Measurements from ENCODE around the gene TMEM165.
"Not testable (repeated sequence)": the region's sequence is repeated elsewhere in the genome, so short reads cannot be mapped to it uniquely, and the experiment has no call there.

The TMEM165 gene

DNA sequence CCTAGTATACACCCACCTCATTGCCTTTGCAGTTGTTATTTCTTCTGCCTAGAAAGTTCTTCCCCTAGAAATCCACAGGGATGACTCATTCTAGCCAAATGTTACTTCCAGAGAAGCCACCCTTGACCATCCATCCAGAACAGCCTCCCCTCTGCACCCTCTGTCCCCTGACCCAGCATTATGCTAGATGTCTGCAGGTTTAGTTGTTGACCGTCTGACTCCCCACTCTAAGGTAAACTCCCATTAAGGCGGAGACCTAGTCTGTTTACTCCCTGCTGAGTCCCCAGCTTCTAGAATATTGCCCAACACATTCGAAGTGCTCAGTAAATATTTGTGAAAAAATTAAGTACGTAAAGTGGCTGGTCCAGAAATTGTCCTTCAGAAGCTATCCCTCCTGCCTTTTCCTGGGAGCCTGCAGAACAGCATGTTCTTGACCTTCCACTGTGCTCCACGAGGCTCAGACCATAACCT lies 38.7 kb upstream of the TMEM165 start:
- Histone ChIP-seq H3K27me3 (ENCODE audit: control insufficient read depth, insufficient read depth, low read length) (no peaks in the 10 kb centered on the region), H3K9me3 (ENCODE audit: control insufficient read depth, low read length) (no peaks in the 10 kb centered on the region), H3K4me3 (ENCODE audit: low read length) (no peak overlapping the region), H3K9ac (ENCODE audit: low read length) (no peak overlapping the region), H3K36me3 (ENCODE audit: control insufficient read depth, insufficient read depth, low read length) (no peaks in the 10 kb centered on the region), H3K4me1 (ENCODE audit: control insufficient read depth, insufficient read depth, low read length) (peaks cover 23% of the 10 kb centered on the region)

DNA sequence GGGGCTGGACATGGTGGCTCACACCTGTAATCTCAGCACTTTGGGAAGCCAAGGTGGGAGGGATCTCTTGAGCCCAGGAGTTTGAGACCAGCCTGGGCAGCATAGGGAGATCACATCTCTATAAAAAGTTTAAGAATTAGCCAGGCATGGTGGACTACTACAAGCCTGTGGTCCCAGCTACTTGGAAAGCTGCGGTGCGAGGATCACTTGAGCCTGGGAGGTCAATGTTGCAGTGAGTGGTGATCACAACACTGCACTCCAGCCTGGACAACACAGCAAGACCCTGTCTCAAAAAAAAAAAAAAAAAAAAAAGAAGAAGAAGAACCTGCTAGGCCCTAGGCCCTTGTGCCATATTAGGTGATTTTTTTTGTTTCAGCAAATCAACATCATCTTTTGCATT lies 37.5 kb upstream of the TMEM165 start:
- no peaks in the 10 kb centered on the region for H3K9me3 ChIP-seq (ENCODE audit: control insufficient read depth, low read length)
- H3K4me3 ChIP-seq (ENCODE audit: low read length), result no peak overlapping the region
- H3K4me1 ChIP-seq (ENCODE audit: control insufficient read depth, insufficient read depth, low read length), result peaks cover 23% of the 10 kb centered on the region
- no peak overlapping the region for H3K9ac ChIP-seq (ENCODE audit: low read length)
- H3K27me3 ChIP-seq (ENCODE audit: control insufficient read depth, insufficient read depth, low read length), result no peaks in the 10 kb centered on the region
- no peaks in the 10 kb centered on the region for H3K36me3 ChIP-seq (ENCODE audit: control insufficient read depth, insufficient read depth, low read length)

DNA sequence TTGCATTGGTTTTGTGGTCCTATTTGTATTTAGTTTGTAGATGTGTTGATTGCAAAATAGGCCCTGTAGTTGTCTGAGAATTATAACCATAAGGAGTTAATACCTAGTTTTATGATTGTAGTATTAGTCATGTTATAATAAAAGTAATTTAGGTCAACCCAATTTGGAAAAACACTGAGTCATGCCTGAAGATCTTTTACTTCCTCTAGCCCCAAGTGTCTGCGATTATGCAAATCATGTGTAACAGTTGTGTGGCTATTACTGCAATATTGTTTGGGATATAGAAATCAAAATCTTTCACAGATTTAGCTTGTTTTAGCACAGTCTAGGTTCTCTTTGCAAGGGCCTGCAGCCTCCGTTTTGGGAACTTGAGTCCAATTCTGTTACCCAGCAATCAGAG lies 37.1 kb upstream of the TMEM165 start:
- Histone ChIP-seq H3K9ac (ENCODE audit: low read length) (no peak overlapping the region), H3K4me1 (ENCODE audit: control insufficient read depth, insufficient read depth, low read length) (peaks cover 23% of the 10 kb centered on the region), H3K9me3 (ENCODE audit: control insufficient read depth, low read length) (no peaks in the 10 kb centered on the region), H3K36me3 (ENCODE audit: control insufficient read depth, insufficient read depth, low read length) (no peaks in the 10 kb centered on the region), H3K27me3 (ENCODE audit: control insufficient read depth, insufficient read depth, low read length) (no peaks in the 10 kb centered on the region), H3K4me3 (ENCODE audit: low read length) (no peak overlapping the region)

DNA sequence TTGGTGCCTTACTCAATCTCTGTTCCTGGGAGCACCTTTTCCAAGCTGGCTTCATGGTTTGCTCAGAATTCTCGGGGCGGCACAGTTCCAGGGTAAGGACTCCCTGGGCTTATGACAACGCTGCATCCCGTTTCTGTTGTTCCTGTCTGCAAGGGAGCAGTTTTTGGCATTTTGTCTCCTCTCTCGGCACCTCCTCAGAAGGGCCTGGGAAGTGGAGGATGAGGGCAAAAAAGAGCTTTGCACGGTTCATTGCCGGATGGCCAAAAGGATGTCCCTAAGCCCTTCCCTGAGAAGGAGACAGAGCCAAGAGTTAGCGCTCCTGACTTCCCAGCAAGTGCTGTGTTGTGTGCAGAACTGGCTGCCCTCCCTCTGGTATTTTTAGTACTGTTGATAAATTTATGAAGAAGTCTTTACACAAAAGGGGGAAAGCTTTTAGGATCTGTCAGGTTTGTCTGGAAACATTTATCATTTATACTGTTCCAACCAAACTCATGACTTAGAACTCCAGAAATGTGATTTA lies 36.3 kb upstream of the TMEM165 start:
- H3K36me3 ChIP-seq (ENCODE audit: control insufficient read depth, insufficient read depth, low read length), result no peaks in the 10 kb centered on the region
- H3K9me3 ChIP-seq (ENCODE audit: control insufficient read depth, low read length), result no peaks in the 10 kb centered on the region
- no peak overlapping the region for H3K9ac ChIP-seq (ENCODE audit: low read length)
- peaks cover 23% of the 10 kb centered on the region for H3K4me1 ChIP-seq (ENCODE audit: control insufficient read depth, insufficient read depth, low read length)
- no peaks in the 10 kb centered on the region for H3K27me3 ChIP-seq (ENCODE audit: control insufficient read depth, insufficient read depth, low read length)
- H3K4me3 ChIP-seq (ENCODE audit: low read length), result no peak overlapping the region

DNA sequence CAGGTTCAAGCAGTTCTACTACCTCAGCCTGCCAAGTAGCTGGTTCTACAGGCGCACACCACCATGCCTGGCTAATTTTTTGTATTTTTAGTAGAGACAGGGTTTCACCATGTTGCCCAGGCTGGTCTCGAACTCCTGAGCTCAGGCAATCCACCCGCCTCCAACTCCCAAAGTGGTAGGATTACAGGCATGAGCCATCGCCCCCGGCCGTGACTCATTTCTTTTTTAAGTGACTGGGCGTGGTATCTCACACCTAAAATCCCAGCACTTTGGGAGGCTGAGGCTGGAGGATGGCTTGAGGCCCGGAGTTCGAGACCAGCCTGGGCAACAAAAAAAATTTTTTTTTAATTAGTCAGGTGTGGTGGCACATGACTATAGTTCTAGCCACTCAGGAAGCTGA lies 32.8 kb upstream of the TMEM165 start:
- not testable (repeated sequence) for H3K4me3 ChIP-seq (ENCODE audit: low read length); H3K9ac ChIP-seq (ENCODE audit: low read length); H3K9me3 ChIP-seq (ENCODE audit: control insufficient read depth, low read length); H3K36me3 ChIP-seq (ENCODE audit: control insufficient read depth, insufficient read depth, low read length); H3K27me3 ChIP-seq (ENCODE audit: control insufficient read depth, insufficient read depth, low read length)
- peaks cover 11% of the 10 kb centered on the region for H3K4me1 ChIP-seq (ENCODE audit: control insufficient read depth, insufficient read depth, low read length)

DNA sequence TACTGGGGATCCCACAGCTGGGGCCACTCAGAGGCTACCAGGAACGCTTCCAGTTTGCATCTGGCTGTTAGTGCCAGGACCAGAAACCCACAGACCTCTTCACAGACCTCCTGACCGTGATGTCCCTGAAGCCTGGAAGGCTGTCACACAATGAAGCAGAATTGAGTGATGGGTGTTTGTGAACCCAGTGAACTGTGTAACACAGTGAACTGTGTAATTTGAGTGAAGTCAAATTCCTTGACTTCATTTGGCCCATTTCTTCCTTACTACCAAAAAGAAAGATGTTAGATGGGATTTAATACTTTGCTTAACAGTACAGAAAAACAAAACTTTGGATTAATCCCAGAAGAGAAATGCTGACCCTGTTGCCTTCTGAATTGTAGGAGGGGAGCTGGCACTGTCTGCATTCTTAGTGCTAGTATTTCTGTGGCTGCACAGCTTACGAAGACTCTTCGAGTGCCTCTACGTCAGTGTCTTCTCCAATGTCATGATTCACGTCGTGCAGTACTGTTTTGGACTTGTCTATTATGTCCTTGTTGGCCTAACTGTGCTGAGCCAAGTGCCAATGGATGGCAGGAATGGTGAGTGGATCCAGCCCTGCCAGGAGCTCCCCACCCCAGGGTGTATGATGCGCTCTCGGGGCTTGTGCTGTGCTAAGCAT lies 31.9 kb upstream of the TMEM165 start:
- Histone ChIP-seq H3K36me3 (ENCODE audit: control insufficient read depth, insufficient read depth, low read length) (no peaks in the 10 kb centered on the region), H3K4me1 (ENCODE audit: control insufficient read depth, insufficient read depth, low read length) (peaks cover 2% of the 10 kb centered on the region), H3K9me3 (ENCODE audit: control insufficient read depth, low read length) (no peaks in the 10 kb centered on the region), H3K4me3 (ENCODE audit: low read length) (no peak overlapping the region), H3K27me3 (ENCODE audit: control insufficient read depth, insufficient read depth, low read length) (no peaks in the 10 kb centered on the region), H3K9ac (ENCODE audit: low read length) (no peak overlapping the region)

DNA sequence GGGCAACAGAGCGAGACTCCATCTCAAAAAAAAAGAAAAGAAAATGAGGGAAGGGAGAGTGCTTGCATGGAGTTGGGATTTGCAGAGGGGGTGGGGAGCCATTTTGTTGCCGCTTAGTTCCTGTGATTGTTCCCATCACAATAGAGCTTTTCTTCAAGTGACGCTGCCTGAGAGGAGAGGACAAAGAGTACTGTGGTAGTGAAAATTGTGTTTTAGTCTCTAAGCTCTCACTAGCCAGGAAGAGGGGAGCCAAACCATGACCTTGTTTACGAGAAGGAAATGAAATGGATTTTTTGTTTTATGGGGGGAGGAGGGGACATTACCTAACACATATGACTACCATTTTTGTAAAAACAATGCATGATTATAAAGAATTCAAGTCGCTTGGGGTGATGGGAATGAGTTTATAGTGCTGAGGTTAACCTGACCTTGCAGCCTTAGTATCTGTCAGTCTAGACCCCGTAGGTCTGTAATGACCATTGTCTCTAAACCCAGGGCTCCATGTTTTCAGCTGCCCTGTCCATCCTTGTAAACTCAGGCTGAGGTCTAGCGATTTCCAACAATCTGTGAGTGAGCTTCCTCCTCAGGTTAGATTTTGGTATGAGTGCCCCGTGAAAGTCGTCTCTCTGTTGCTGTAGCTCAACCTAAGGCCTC lies 30.9 kb upstream of the TMEM165 start:
- no peaks in the 10 kb centered on the region for H3K36me3 ChIP-seq (ENCODE audit: control insufficient read depth, insufficient read depth, low read length)
- no peak overlapping the region for H3K9ac ChIP-seq (ENCODE audit: low read length)

DNA sequence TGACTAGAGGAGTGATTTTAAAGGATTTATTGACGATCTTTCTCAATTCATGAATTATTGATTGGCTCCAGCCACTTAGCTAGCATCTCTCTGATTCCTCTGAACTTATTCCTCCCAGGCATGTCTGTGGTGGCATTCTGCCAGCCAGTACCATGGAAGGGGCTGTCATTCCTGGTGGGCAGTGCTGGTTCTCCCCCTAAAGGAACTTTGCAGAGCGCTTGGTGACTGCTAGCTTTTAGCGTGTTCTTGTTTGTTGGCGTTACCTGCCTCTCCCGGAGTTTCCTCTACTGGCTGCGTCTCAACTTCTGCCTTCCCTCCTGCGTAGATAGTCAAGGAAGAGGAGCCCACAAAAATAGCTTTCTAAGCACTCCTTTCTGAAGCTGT lies 30.4 kb upstream of the TMEM165 start:
- Histone ChIP-seq H3K27me3 (ENCODE audit: control insufficient read depth, insufficient read depth, low read length) (no peaks in the 10 kb centered on the region), H3K9ac (ENCODE audit: low read length) (no peak overlapping the region), H3K9me3 (ENCODE audit: control insufficient read depth, low read length) (no peaks in the 10 kb centered on the region), H3K36me3 (ENCODE audit: control insufficient read depth, insufficient read depth, low read length) (no peaks in the 10 kb centered on the region), H3K4me3 (ENCODE audit: low read length) (no peak overlapping the region), H3K4me1 (ENCODE audit: control insufficient read depth, insufficient read depth, low read length) (no peaks in the 10 kb centered on the region)

More for the DNA sequence above, 30.9 kb upstream of the TMEM165 start:
- H3K4me1 ChIP-seq (ENCODE audit: control insufficient read depth, insufficient read depth, low read length), result no peaks in the 10 kb centered on the region
- no peaks in the 10 kb centered on the region for H3K27me3 ChIP-seq (ENCODE audit: control insufficient read depth, insufficient read depth, low read length)
- H3K4me3 ChIP-seq (ENCODE audit: low read length), result no peak overlapping the region
- no peaks in the 10 kb centered on the region for H3K9me3 ChIP-seq (ENCODE audit: control insufficient read depth, low read length)

DNA sequence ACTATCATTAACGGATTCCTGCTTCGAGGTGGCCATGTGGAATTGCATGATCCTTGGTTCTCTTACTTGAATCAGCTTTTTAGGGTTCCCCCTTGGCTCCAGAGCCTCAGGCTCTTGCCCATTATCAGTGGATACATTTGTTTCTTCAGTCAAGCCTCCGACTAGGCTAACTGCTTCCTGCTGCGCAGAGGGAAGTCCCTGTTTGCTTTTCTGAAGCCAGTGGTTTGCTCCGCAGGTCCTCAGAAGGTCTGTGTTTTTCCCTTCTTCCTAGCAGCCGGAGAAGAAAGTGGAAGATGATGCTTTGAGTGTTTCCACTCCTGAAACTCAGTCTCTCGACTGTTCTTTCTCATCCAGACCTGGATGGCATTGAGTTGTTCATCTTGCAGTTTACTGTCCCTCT lies 29.1 kb upstream of the TMEM165 start:
- no peak overlapping the region for H3K9ac ChIP-seq (ENCODE audit: low read length)
- H3K4me3 ChIP-seq (ENCODE audit: low read length), result no peak overlapping the region
- H3K36me3 ChIP-seq (ENCODE audit: control insufficient read depth, insufficient read depth, low read length), result no peaks in the 10 kb centered on the region
- H3K4me1 ChIP-seq (ENCODE audit: control insufficient read depth, insufficient read depth, low read length), result no peaks in the 10 kb centered on the region
- no peaks in the 10 kb centered on the region for H3K27me3 ChIP-seq (ENCODE audit: control insufficient read depth, insufficient read depth, low read length)
- H3K9me3 ChIP-seq (ENCODE audit: control insufficient read depth, low read length), result no peaks in the 10 kb centered on the region

DNA sequence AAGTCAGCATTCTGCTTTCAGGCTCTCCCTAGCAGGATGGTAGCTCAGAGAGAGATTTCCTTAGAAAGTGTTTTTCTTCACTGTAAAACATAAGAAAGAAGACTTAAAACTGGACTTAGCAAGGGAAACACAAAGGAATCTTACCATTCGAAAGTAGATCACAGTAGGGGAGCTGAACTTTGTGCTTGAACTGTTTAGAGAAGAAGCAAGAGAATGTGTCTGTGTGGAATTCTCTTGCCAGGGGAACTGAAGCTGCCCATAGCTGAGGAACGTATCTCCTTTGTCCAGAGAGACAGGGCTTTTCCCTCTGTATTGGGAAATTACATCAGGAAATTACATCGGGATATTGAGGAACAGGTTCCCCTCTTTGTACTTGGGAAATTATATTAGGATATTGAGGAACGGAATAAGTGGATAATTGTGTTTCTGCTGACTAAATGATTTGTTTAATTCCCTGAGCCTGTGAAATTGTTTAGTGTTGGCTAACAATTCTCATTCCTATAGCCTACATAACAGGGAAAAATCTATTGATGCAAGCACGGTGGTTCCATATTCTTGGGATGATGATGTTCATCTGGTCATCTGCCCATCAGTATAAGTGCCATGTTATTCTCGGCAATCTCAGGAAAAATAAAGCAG lies 28.6 kb upstream of the TMEM165 start:
- Histone ChIP-seq H3K27me3 (ENCODE audit: control insufficient read depth, insufficient read depth, low read length) (no peaks in the 10 kb centered on the region), H3K36me3 (ENCODE audit: control insufficient read depth, insufficient read depth, low read length) (no peaks in the 10 kb centered on the region), H3K9me3 (ENCODE audit: control insufficient read depth, low read length) (no peaks in the 10 kb centered on the region), H3K4me1 (ENCODE audit: control insufficient read depth, insufficient read depth, low read length) (no peaks in the 10 kb centered on the region), H3K4me3 (ENCODE audit: low read length) (no peak overlapping the region), H3K9ac (ENCODE audit: low read length) (no peak overlapping the region)

DNA sequence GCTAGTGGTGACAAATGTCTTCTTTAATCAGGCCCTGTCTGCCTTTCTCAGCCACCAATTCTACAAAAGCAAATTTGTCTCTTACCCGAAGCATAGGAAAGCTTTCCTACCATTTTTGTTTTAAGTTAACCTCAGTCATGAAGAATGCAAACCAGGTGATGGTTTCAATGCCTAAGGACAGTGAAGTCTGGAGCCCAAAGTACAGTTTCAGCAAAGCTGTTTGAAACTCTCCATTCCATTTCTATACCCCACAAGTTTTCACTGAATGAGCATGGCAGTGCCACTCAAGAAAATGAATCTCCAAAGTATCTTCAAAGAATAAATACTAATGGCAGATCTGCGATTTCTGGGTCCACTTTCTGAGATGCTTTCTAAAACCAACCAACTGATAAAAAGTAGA lies 25.8 kb upstream of the TMEM165 start:
- H3K4me1 ChIP-seq (ENCODE audit: control insufficient read depth, insufficient read depth, low read length), result no peaks in the 10 kb centered on the region
- H3K27me3 ChIP-seq (ENCODE audit: control insufficient read depth, insufficient read depth, low read length), result no peaks in the 10 kb centered on the region
- H3K4me3 ChIP-seq (ENCODE audit: low read length), result no peak overlapping the region
- no peaks in the 10 kb centered on the region for H3K36me3 ChIP-seq (ENCODE audit: control insufficient read depth, insufficient read depth, low read length)
- H3K9ac ChIP-seq (ENCODE audit: low read length), result no peak overlapping the region
- H3K9me3 ChIP-seq (ENCODE audit: control insufficient read depth, low read length), result no peaks in the 10 kb centered on the region

DNA sequence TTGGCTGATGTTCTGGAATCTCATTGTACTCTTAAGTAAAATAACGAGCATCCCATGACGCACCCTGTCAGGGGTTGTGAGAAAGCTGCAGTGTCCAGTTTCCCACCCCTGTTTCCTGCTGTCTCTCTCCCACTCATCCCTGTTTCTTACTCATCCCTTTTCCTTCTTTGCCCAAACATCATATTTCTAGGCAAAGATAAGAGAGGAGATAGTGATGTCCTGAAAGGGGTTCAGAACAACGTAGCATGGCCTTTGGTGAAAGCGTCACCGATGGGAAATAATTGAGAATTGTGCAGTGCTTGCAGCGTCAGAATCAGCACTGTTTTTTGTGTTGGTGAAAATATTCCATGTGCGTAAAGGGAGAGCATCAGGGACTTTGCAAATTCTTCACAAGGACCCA lies 23.5 kb upstream of the TMEM165 start:
- H3K9ac ChIP-seq (ENCODE audit: low read length), result no peak overlapping the region
- no peak overlapping the region for H3K4me3 ChIP-seq (ENCODE audit: low read length)
- no peaks in the 10 kb centered on the region for H3K36me3 ChIP-seq (ENCODE audit: control insufficient read depth, insufficient read depth, low read length)
- H3K4me1 ChIP-seq (ENCODE audit: control insufficient read depth, insufficient read depth, low read length), result no peaks in the 10 kb centered on the region
- no peaks in the 10 kb centered on the region for H3K27me3 ChIP-seq (ENCODE audit: control insufficient read depth, insufficient read depth, low read length)
- no peaks in the 10 kb centered on the region for H3K9me3 ChIP-seq (ENCODE audit: control insufficient read depth, low read length)

Measured in mucosa of stomach (tissue), 1 donor.